Thoracic aorta (tissue), 2 donors: Measurements from ENCODE around the gene SMIM41. TPM values are rescaled to one million over a fixed set of nuclear protein-coding genes. Genes with fewer than 3 reads are reported as not detected.

Source experiments
- ATAC-seq: fragments of 150-250 bp; one replicate; pipeline ENCODE4 v1.8.0; 2017; ENCODE audit warnings: low read depth; ENCODE audit not compliant: insufficient number of reproducible peaks, low FRiP score
- DNase-seq: peaks from one replicate; pipeline ENCODE4 v3.0.0-alpha.2; 2020; ENCODE audit warnings: low spot score
- H3K27ac ChIP-seq, 2 donors: fragments of 200-600 bp; sonication (generic); 1 replicate in 1 of 2; 2 replicates in 1 of 2; pipeline ENCODE4 v1.5.1; 2016; ENCODE audit warnings: mild to moderate bottlenecking in 2 of 2, moderate library complexity in 2 of 2
- H3K27me3 ChIP-seq: fragments of 200-600 bp; sonication (generic); replicated peaks from 2 replicates; pipeline ENCODE4 v1.6.0; 2016; ENCODE audit warnings: mild to moderate bottlenecking; ENCODE audit not compliant: insufficient read depth
- H3K36me3 ChIP-seq: fragments of 200-600 bp; sonication (generic); one replicate; pipeline ENCODE4 v1.5.1; 2016
- H3K4me1 ChIP-seq, 2 donors: fragments of 200-600 bp; sonication (generic); 1 replicate in 1 of 2; 2 replicates in 1 of 2; pipeline versions ENCODE4 v1.5.1 to v1.6.0; 2016; ENCODE audit warnings: low read depth in 2 of 2, mild to moderate bottlenecking in 1 of 2; ENCODE audit not compliant: control insufficient read depth in 1 of 2
- H3K4me3 ChIP-seq: fragments of 200-600 bp; sonication (generic); 2 replicates; pipeline ENCODE4 v1.5.1; 2016; ENCODE audit warnings: mild to moderate bottlenecking
- H3K9me3 ChIP-seq: fragments of 200-600 bp; sonication (generic); 2 replicates; pipeline ENCODE4 v1.5.1; 2016
- CTCF ChIP-seq: fragments of 200-600 bp; sonication (generic); IDR thresholded peaks from one replicate; pipeline ENCODE4 v1.5.1; 2019; ENCODE audit warnings: antibody characterized with exemption
- total RNA-seq, 2 donors: library from RNA; depleted of rRNA; stranded (reverse); fragments of >200 nt; gene quantifications; one replicate each; pipeline versions ENCODE4 v1.1.0 to v1.2.3, GENCODE V29; 2016

Gene SMIM41
- total RNA-seq, 2 donors from 2014 or later: 1.8 TPM; not detected in 1

GRCh38 chr12:52055731-52056711, 23.5 kb upstream of the SMIM41 start:
- no peak for ATAC-seq
- no peaks in the 10 kb centered on the region for H3K27me3 ChIP-seq
- no peak overlapping the region for H3K4me3 ChIP-seq
- H3K36me3 ChIP-seq: peaks cover 24% of the 10 kb centered on the region
- no peaks in the 10 kb centered on the region for H3K9me3 ChIP-seq
- no peaks in the 10 kb centered on the region for H3K4me1 ChIP-seq
- DNase-seq: no peak
- no peak for TF ChIP-seq CTCF
- H3K27ac ChIP-seq: no peak overlapping the region

DNA sequence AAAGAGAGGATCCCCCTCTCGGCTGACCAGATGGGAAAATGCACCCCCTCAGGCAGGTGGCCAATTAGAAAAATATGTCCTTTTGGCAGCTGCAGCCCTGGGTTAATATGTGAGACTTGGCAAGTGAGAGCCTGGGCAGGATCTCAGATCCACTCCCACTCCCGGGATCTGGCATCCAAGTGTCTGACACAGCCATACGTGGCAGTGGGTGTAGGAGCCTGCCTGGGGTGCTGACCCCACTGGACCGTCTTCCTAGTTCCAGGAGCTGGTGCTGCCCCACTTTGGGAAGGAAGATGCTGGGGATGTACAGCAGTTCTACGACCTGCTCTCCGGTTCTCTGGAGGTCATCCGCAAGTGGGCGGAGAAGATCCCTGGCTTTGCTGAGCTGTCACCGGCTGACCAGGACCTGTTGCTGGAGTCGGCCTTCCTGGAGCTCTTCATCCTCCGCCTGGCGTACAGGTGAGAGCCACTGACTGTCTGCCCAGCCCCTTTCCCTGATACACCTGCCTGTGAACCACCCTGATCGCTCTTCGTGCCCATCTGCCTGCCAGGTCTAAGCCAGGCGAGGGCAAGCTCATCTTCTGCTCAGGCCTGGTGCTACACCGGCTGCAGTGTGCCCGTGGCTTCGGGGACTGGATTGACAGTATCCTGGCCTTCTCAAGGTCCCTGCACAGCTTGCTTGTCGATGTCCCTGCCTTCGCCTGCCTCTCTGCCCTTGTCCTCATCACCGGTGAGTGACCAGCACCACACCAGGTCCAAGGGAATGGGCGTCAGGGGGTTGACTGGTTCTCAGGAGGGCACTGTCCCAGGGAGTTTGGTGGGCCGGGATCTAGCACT, 22.5 kb upstream of the SMIM41 start:
- no peak overlapping the region for H3K4me3 ChIP-seq
- no peak for TF ChIP-seq CTCF
- ATAC-seq (no peak), DNase-seq (no peak)
- H3K9me3 ChIP-seq: no peaks in the 10 kb centered on the region
- no peaks in the 10 kb centered on the region for H3K4me1 ChIP-seq
- no peak overlapping the region for H3K27ac ChIP-seq
- H3K27me3 ChIP-seq: no peaks in the 10 kb centered on the region
- peaks cover 24% of the 10 kb centered on the region for H3K36me3 ChIP-seq

GRCh38 chr12:52057638-52058576, 21.6 kb upstream of the SMIM41 start:
- peaks cover 24% of the 10 kb centered on the region for H3K36me3 ChIP-seq
- DNase-seq: no peak
- no peaks in the 10 kb centered on the region for H3K9me3 ChIP-seq
- no peak for ATAC-seq
- no peaks in the 10 kb centered on the region for H3K4me1 ChIP-seq
- no peaks in the 10 kb centered on the region for H3K27me3 ChIP-seq
- TF ChIP-seq CTCF: no peak
- H3K27ac ChIP-seq: no peak overlapping the region
- no peak overlapping the region for H3K4me3 ChIP-seq

- no peak for ATAC-seq
- H3K4me1 ChIP-seq: no peaks in the 10 kb centered on the region
- no peaks in the 10 kb centered on the region for H3K27me3 ChIP-seq
- no peak for DNase-seq
- H3K36me3 ChIP-seq: peaks cover 24% of the 10 kb centered on the region
- H3K27ac ChIP-seq: no peak overlapping the region
- no peak for TF ChIP-seq CTCF
- H3K4me3 ChIP-seq: no peak overlapping the region
- no peaks in the 10 kb centered on the region for H3K9me3 ChIP-seq
These were observed 20.7 kb upstream of the SMIM41 start for GRCh38 chr12:52058631-52059361.
